Subcutaneous abdominal adipose tissue (tissue), 5 donors: ENCODE measurements around the gene SERAC1.

Experiments used
- H3K27ac ChIP-seq: one replicate; pipeline ENCODE4 v1.7.0; 2013; ENCODE audit warnings: low read depth, mild to moderate bottlenecking, inconsistent platforms, low read length, moderate library complexity
- H3K27me3 ChIP-seq, 5 donors: one replicate each; pipeline ENCODE4 v1.7.0; 2013; ENCODE audit warnings: low read length in 5 of 5, inconsistent platforms in 1 of 5; ENCODE audit not compliant: control insufficient read depth in 5 of 5, insufficient read depth in 4 of 5
- H3K36me3 ChIP-seq, 5 donors: one replicate each; pipeline ENCODE4 v1.7.0; 2013; ENCODE audit warnings: low read length in 5 of 5; ENCODE audit not compliant: control insufficient read depth in 5 of 5, insufficient read depth in 5 of 5
- H3K4me1 ChIP-seq, 5 donors: one replicate each; pipeline ENCODE4 v1.7.0; 2013; ENCODE audit warnings: low read length in 5 of 5, mild to moderate bottlenecking in 3 of 5, moderate library complexity in 1 of 5; ENCODE audit not compliant: control insufficient read depth in 5 of 5, insufficient read depth in 5 of 5
- H3K4me3 ChIP-seq, 5 donors: one replicate each; pipeline ENCODE4 v1.7.0; 2013; ENCODE audit warnings: low read length in 5 of 5, low read depth in 1 of 5
- H3K9ac ChIP-seq, 5 donors: one replicate each; pipeline ENCODE4 v1.7.0; 2013; ENCODE audit warnings: low read length in 5 of 5, mild to moderate bottlenecking in 4 of 5, moderate library complexity in 3 of 5
- H3K9me3 ChIP-seq, 5 donors: one replicate each; pipeline ENCODE4 v1.7.0; 2013; ENCODE audit warnings: low read length in 5 of 5; ENCODE audit not compliant: control insufficient read depth in 5 of 5
- donor health status: healthy.
- donor health status: healthy.
- donor health status: healthy.
- donor health status: healthy.
- donor health status: healthy.

Gene SERAC1

GRCh38 chr6:158125271-158125670, 42.8 kb downstream of the SERAC1 start:
- Histone ChIP-seq H3K27ac (no peak overlapping the region), H3K36me3 (peaks cover 7 to 17% (median 13%) of the 10 kb centered on the region in 5 donors), H3K4me3 (no peak overlapping the region), H3K27me3 (no peaks in the 10 kb centered on the region), H3K4me1 (no peaks in the 10 kb centered on the region), H3K9me3 (no peaks in the 10 kb centered on the region), H3K9ac (no peak overlapping the region)

GRCh38 chr6:158124288-158124687, 43.8 kb downstream of the SERAC1 start:
- Histone ChIP-seq H3K27me3 (no peaks in the 10 kb centered on the region), H3K4me3 (no peak overlapping the region), H3K9ac (no peak overlapping the region), H3K9me3 (no peaks in the 10 kb centered on the region), H3K4me1 (no peaks in the 10 kb centered on the region), H3K27ac (no peak overlapping the region), H3K36me3 (peaks cover 7 to 17% (median 13%) of the 10 kb centered on the region in 5 donors)

- Histone ChIP-seq H3K9ac (no peak overlapping the region), H3K27me3 (no peaks in the 10 kb centered on the region), H3K27ac (no peak overlapping the region), H3K4me3 (no peak overlapping the region), H3K36me3 (peaks cover 5 to 24% (median 23%) of the 10 kb centered on the region in 5 donors), H3K4me1 (no peaks in the 10 kb centered on the region), H3K9me3 (no peaks in the 10 kb centered on the region)
Measured at GRCh38 chr6:158122048-158122447, 46.0 kb downstream of the SERAC1 start.

- H3K36me3 ChIP-seq: peaks cover 5 to 26% (median 24%) of the 10 kb centered on the region in 5 donors
- no peak overlapping the region for H3K9ac ChIP-seq
- H3K9me3 ChIP-seq: no peaks in the 10 kb centered on the region
- no peak overlapping the region for H3K27ac ChIP-seq
- no peak overlapping the region for H3K4me3 ChIP-seq
- no peaks in the 10 kb centered on the region for H3K27me3 ChIP-seq
- no peaks in the 10 kb centered on the region for H3K4me1 ChIP-seq
Measured at GRCh38 chr6:158121335-158121734, 46.7 kb downstream of the SERAC1 start.

GRCh38 chr6:158118886-158119285, 49.2 kb downstream of the SERAC1 start:
- Histone ChIP-seq H3K27me3 (no peaks in the 10 kb centered on the region), H3K36me3 (peaks cover 13 to 42% (median 35%) of the 10 kb centered on the region in 5 donors), H3K4me3 (no peak overlapping the region), H3K4me1 (no peaks in the 10 kb centered on the region), H3K9ac (no peak overlapping the region), H3K27ac (no peak overlapping the region), H3K9me3 (no peaks in the 10 kb centered on the region)

- H3K4me3 ChIP-seq: no peak overlapping the region
- H3K27me3 ChIP-seq: no peaks in the 10 kb centered on the region
- no peak overlapping the region for H3K9ac ChIP-seq
- no peaks in the 10 kb centered on the region for H3K9me3 ChIP-seq
- no peak overlapping the region for H3K27ac ChIP-seq
- H3K4me1 ChIP-seq: no peaks in the 10 kb centered on the region
- peaks cover 20 to 61% (median 46%) of the 10 kb centered on the region in 5 donors for H3K36me3 ChIP-seq
Measured at GRCh38 chr6:158115508-158115907, 52.6 kb downstream of the SERAC1 start.

- no peak overlapping the region for H3K27ac ChIP-seq
- H3K4me3 ChIP-seq: no peak overlapping the region
- H3K36me3 ChIP-seq: peaks cover 21 to 62% (median 47%) of the 10 kb centered on the region in 5 donors
- H3K27me3 ChIP-seq: no peaks in the 10 kb centered on the region
- no peaks in the 10 kb centered on the region for H3K9me3 ChIP-seq
- no peaks in the 10 kb centered on the region for H3K4me1 ChIP-seq
- H3K9ac ChIP-seq: no peak overlapping the region
Measured at GRCh38 chr6:158115102-158115501, 53.0 kb downstream of the SERAC1 start.

- peaks cover 23 to 67% (median 44%) of the 10 kb centered on the region in 5 donors for H3K36me3 ChIP-seq
- H3K4me3 ChIP-seq: no peak overlapping the region
- no peaks in the 10 kb centered on the region for H3K4me1 ChIP-seq
- no peaks in the 10 kb centered on the region for H3K27me3 ChIP-seq
- H3K9ac ChIP-seq: no peak overlapping the region
- no peak overlapping the region for H3K27ac ChIP-seq
- no peaks in the 10 kb centered on the region for H3K9me3 ChIP-seq
Measured at GRCh38 chr6:158113802-158114201, 54.3 kb downstream of the SERAC1 start.

GRCh38 chr6:158111987-158112386, 56.1 kb downstream of the SERAC1 start:
- Histone ChIP-seq H3K9ac (no peak overlapping the region), H3K4me1 (no peaks in the 10 kb centered on the region), H3K9me3 (no peaks in the 10 kb centered on the region), H3K4me3 (no peak overlapping the region), H3K27ac (no peak overlapping the region), H3K36me3 (peaks cover 23 to 59% (median 39%) of the 10 kb centered on the region in 5 donors), H3K27me3 (no peaks in the 10 kb centered on the region)

- Histone ChIP-seq H3K27ac (no peak overlapping the region), H3K27me3 (no peaks in the 10 kb centered on the region), H3K4me1 (no peaks in the 10 kb centered on the region), H3K36me3 (peaks cover 23 to 52% (median 38%) of the 10 kb centered on the region in 5 donors), H3K9me3 (no peaks in the 10 kb centered on the region), H3K9ac (no peak overlapping the region), H3K4me3 (no peak overlapping the region)
Measured at GRCh38 chr6:158110986-158111385, 57.1 kb downstream of the SERAC1 start.

GRCh38 chr6:158109748-158110147, 58.3 kb downstream of the SERAC1 start:
- Histone ChIP-seq H3K4me3 (no peak overlapping the region), H3K9ac (no peak overlapping the region), H3K27ac (no peak overlapping the region), H3K36me3 (peaks cover 15 to 41% (median 27%) of the 10 kb centered on the region in 5 donors), H3K4me1 (no peaks in the 10 kb centered on the region), H3K27me3 (no peaks in the 10 kb centered on the region), H3K9me3 (no peaks in the 10 kb centered on the region)
